Measurements from ENCODE around the gene RAB28. TPM values are rescaled to one million over a fixed set of nuclear protein-coding genes. Genes with fewer than 3 reads are reported as not detected.

The RAB28 gene
- total RNA-seq, 1 donor = 12.3 TPM

DNA sequence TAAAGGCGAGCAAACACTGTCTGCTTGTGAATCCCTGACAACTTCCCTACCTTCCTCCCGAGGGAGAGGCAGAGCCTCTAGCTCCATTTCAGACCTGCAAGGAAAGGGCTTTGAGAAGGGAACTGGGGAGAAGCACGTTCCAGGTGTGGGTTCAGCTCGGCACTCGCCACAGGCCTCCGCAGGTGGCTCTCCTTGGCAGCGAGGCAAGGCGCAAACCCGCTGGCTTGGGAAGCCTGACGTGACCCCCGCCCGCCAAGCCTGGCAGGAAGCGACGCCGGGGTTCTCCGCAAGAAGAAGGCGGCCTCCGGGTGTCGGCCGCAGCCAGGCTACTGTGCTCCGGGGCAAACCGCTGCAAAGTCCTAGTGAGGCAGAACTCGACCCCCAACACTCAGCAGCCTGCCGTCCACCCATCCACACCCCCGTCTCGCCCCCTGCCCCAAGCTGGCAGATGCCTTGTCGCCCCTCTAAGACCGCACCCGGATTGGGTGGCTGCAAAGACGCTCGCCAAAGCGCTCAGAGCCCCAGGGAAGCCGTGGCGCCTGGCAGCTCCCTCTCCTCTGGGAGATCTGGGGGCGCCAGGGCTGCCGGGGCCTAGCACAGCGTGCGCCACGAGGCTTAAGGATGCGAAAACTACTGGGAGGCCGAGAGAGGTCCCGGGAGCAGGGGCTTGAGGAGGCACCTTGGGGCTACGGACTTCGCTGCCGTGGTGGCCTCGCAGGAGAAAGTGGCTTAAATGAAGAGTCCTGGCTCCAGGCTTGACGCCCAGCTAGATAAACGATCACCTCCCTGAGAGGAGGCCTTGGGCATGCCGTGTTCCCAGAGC is 38.4 kb upstream of the RAB28 start:
- no peaks in the 10 kb centered on the region for H3K36me3 ChIP-seq (ENCODE audit: insufficient read depth, low read length)
- H4K20me1 ChIP-seq (ENCODE audit: insufficient read depth, low read length) = no peaks in the 10 kb centered on the region
- no peaks in the 10 kb centered on the region for H3K4me1 ChIP-seq (ENCODE audit: insufficient read depth, low read length)
- H3K27ac ChIP-seq (ENCODE audit: low read depth, low read length) = no peak overlapping the region
- DNase-seq (ENCODE audit: insufficient read length, low spot score, missing footprints) = peak; percentile 71
- H3K4me3 ChIP-seq (ENCODE audit: insufficient read depth, low read length) = no peak overlapping the region
- peaks cover 27% of the 10 kb centered on the region for H3K27me3 ChIP-seq (ENCODE audit: insufficient read depth, low read length)
- no peak overlapping the region for H2AFZ ChIP-seq (ENCODE audit: low read length)
- H3K4me2 ChIP-seq (ENCODE audit: insufficient read depth, low read length) = no peak overlapping the region
- H3K9me3 ChIP-seq (ENCODE audit: low read depth, low read length) = peaks cover 9% of the 10 kb centered on the region
- TF ChIP-seq, protein P1, sequence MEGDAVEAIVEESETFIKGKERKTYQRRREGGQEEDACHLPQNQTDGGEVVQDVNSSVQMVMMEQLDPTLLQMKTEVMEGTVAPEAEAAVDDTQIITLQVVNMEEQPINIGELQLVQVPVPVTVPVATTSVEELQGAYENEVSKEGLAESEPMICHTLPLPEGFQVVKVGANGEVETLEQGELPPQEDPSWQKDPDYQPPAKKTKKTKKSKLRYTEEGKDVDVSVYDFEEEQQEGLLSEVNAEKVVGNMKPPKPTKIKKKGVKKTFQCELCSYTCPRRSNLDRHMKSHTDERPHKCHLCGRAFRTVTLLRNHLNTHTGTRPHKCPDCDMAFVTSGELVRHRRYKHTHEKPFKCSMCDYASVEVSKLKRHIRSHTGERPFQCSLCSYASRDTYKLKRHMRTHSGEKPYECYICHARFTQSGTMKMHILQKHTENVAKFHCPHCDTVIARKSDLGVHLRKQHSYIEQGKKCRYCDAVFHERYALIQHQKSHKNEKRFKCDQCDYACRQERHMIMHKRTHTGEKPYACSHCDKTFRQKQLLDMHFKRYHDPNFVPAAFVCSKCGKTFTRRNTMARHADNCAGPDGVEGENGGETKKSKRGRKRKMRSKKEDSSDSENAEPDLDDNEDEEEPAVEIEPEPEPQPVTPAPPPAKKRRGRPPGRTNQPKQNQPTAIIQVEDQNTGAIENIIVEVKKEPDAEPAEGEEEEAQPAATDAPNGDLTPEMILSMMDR (IDR thresholded peaks at IDR 0.05; ENCODE audit: extremely low read depth, low read depth, low read length) = no peak
- no peaks in the 10 kb centered on the region for H3K79me2 ChIP-seq (ENCODE audit: insufficient read depth, low read length)

DNA sequence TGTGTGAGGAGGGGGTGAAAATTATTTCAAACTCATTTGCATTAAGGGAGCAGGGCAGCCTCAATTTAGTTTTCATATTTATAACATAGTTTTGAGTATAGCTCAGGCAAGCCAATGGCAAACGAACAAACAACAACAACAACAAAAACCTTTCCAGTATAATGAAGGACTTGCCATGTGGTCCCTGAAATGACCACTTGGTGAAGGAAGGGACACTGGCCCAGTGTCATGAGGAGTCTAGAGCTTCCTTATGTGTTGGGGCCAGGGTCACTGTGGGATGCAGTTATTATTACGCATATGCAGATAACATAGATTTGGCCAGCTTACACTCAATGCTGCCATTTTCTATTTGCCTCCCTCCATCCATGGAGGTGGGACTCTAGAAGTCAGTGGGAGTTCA is 36.9 kb upstream of the RAB28 start:
- no peaks in the 10 kb centered on the region for H3K4me1 ChIP-seq (ENCODE audit: insufficient read depth, low read length)
- TF ChIP-seq, protein P1 (IDR thresholded peaks at IDR 0.05; ENCODE audit: extremely low read depth, low read depth, low read length) = no peak
- H3K4me2 ChIP-seq (ENCODE audit: insufficient read depth, low read length) = no peak overlapping the region
- no peaks in the 10 kb centered on the region for H3K36me3 ChIP-seq (ENCODE audit: insufficient read depth, low read length)
- peaks cover 9% of the 10 kb centered on the region for H3K9me3 ChIP-seq (ENCODE audit: low read depth, low read length)
- H2AFZ ChIP-seq (ENCODE audit: low read length) = no peak overlapping the region
- no peaks in the 10 kb centered on the region for H3K79me2 ChIP-seq (ENCODE audit: insufficient read depth, low read length)
- H4K20me1 ChIP-seq (ENCODE audit: insufficient read depth, low read length) = no peaks in the 10 kb centered on the region
- H3K27me3 ChIP-seq (ENCODE audit: insufficient read depth, low read length) = peaks cover 23% of the 10 kb centered on the region
- DNase-seq (ENCODE audit: insufficient read length, low spot score, missing footprints) = no peak
- no peak overlapping the region for H3K4me3 ChIP-seq (ENCODE audit: insufficient read depth, low read length)
- H3K27ac ChIP-seq (ENCODE audit: low read depth, low read length) = no peak overlapping the region

DNA sequence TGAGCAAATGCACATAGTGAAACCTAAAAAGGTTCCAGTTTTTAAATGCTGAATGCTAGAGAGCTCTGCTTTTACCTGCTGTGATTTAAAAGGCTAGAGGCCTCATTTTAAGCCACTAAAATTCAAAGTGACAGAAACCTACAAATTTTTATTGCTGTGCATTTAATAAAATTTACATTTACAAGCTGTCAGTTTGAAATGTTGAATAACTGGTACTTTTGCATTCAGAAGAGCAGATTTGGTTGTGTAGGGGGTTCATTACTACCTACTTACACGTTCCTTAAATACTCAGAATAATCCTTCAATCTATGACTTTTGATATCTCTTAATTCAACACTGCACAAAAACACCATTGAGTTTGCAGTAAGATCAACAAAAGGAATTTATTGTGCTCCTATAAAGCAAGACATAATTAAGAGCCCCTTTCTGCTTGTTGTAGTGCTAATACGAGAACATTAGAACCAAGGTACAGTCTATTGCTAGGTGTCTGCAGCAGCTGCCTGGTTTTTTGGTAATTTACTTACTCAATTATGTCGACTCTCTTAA is 32.2 kb upstream of the RAB28 start:
- Histone ChIP-seq H3K9me3 (ENCODE audit: low read depth, low read length) (no peaks in the 10 kb centered on the region), H3K4me1 (ENCODE audit: insufficient read depth, low read length) (no peaks in the 10 kb centered on the region), H3K27me3 (ENCODE audit: insufficient read depth, low read length) (peaks cover 6% of the 10 kb centered on the region), H2AFZ (ENCODE audit: low read length) (no peak overlapping the region), H3K4me3 (ENCODE audit: insufficient read depth, low read length) (no peak overlapping the region), H3K4me2 (ENCODE audit: insufficient read depth, low read length) (no peak overlapping the region), H3K36me3 (ENCODE audit: insufficient read depth, low read length) (no peaks in the 10 kb centered on the region), H3K27ac (ENCODE audit: low read depth, low read length) (no peak overlapping the region), H4K20me1 (ENCODE audit: insufficient read depth, low read length) (no peaks in the 10 kb centered on the region), H3K79me2 (ENCODE audit: insufficient read depth, low read length) (no peaks in the 10 kb centered on the region)
- TF ChIP-seq, protein P1 (IDR thresholded peaks at IDR 0.05; ENCODE audit: extremely low read depth, low read depth, low read length) = no peak
- DNase-seq (ENCODE audit: insufficient read length, low spot score, missing footprints) = no peak

DNA sequence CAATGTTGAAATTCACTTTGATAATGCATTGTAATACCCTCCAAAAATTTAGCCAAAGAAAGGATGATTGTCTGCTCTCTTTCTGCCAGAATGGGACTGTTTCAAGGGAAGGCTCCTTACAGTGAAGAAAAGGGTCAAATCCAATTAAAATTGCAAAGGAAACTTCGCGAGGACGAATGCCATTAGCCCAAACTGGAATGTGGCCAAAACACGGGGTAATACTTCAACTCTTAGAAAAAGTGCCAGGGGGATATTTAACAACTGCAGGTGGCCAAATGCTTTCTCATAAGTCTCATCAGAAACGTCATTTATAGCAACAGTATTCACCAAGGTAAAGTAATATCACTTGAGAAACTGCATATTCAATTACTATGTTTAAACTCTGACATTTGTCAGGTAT is 31.1 kb upstream of the RAB28 start:
- Histone ChIP-seq H3K4me3 (ENCODE audit: insufficient read depth, low read length) (no peak overlapping the region), H3K27me3 (ENCODE audit: insufficient read depth, low read length) (peaks cover 6% of the 10 kb centered on the region), H3K9me3 (ENCODE audit: low read depth, low read length) (no peaks in the 10 kb centered on the region), H2AFZ (ENCODE audit: low read length) (no peak overlapping the region), H3K4me2 (ENCODE audit: insufficient read depth, low read length) (no peak overlapping the region), H3K36me3 (ENCODE audit: insufficient read depth, low read length) (no peaks in the 10 kb centered on the region), H3K27ac (ENCODE audit: low read depth, low read length) (no peak overlapping the region), H4K20me1 (ENCODE audit: insufficient read depth, low read length) (no peaks in the 10 kb centered on the region), H3K4me1 (ENCODE audit: insufficient read depth, low read length) (no peaks in the 10 kb centered on the region), H3K79me2 (ENCODE audit: insufficient read depth, low read length) (no peaks in the 10 kb centered on the region)
- no peak for DNase-seq (ENCODE audit: insufficient read length, low spot score, missing footprints)
- TF ChIP-seq, protein P1 (IDR thresholded peaks at IDR 0.05; ENCODE audit: extremely low read depth, low read depth, low read length) = no peak

Measured in osteoblast (primary cell).